Endodermal cell (in vitro differentiated cells): ENCODE results near the gene RPEL1. TPM values are rescaled to one million over a fixed set of nuclear protein-coding genes. Genes with fewer than 3 reads are reported as not detected.
"Not testable (repeated sequence)": the region's sequence is repeated elsewhere in the genome, so short reads cannot be mapped to it uniquely, and the experiment has no call there.

Source experiments
- DNase-seq: peaks from one replicate; pipeline ENCODE4 v3.0.0-alpha.2; 2017
- H3K27ac ChIP-seq: 2 replicates; pipeline ENCODE4 v1.5.1; 2013; ENCODE audit warnings: mild to moderate bottlenecking, low read depth, low read length, moderate library complexity
- H3K27me3 ChIP-seq: 2 replicates; pipeline ENCODE4 v1.6.1; 2013; ENCODE audit warnings: mild to moderate bottlenecking, low read length, moderate library complexity; ENCODE audit not compliant: insufficient read depth, control insufficient read depth, poor library complexity, severe bottlenecking
- H3K36me3 ChIP-seq: 2 replicates; pipeline ENCODE4 v1.7.0; 2013; ENCODE audit warnings: mild to moderate bottlenecking, low read length, moderate library complexity; ENCODE audit not compliant: control insufficient read depth, insufficient read depth
- H3K4me1 ChIP-seq: one replicate; pipeline ENCODE4 v1.7.0; 2013; ENCODE audit warnings: low read length; ENCODE audit not compliant: control insufficient read depth, insufficient read depth
- H3K4me3 ChIP-seq: 2 replicates; pipeline ENCODE4 v1.5.1; 2013; ENCODE audit warnings: mild to moderate bottlenecking, low read length, moderate library complexity
- H3K9ac ChIP-seq: 2 replicates; pipeline ENCODE4 v1.6.1; 2013; ENCODE audit warnings: mild to moderate bottlenecking, low read length, moderate library complexity; ENCODE audit not compliant: poor library complexity, severe bottlenecking; ENCODE audit errors: extremely low read depth
- H3K9me3 ChIP-seq: 2 replicates; pipeline ENCODE4 v1.6.1; 2013; ENCODE audit warnings: mild to moderate bottlenecking, low read length, moderate library complexity; ENCODE audit not compliant: control insufficient read depth
- H3K27ac Mint-ChIP-seq: 2 replicates; pipeline ENCODE4 v1.8.0; 2020; ENCODE audit warnings: mixed read lengths
- H3K27me3 Mint-ChIP-seq: 2 replicates; pipeline ENCODE4 v1.8.0; 2021; ENCODE audit warnings: mild to moderate bottlenecking, mixed read lengths; ENCODE audit not compliant: insufficient read depth
- H3K36me3 Mint-ChIP-seq: 2 replicates; pipeline ENCODE4 v1.8.0; 2020; ENCODE audit warnings: low read depth, mixed read lengths
- H3K4me1 Mint-ChIP-seq: 2 replicates; pipeline ENCODE4 v1.8.0; 2020; ENCODE audit warnings: mixed read lengths
- H3K4me3 Mint-ChIP-seq: 2 replicates; pipeline ENCODE4 v1.8.0; 2020; ENCODE audit warnings: mild to moderate bottlenecking, moderate library complexity, mixed read lengths
- H3K9me3 Mint-ChIP-seq: 2 replicates; pipeline ENCODE4 v1.8.0; 2020; ENCODE audit warnings: mild to moderate bottlenecking, mixed read lengths
- CTCF ChIP-seq: fragments of 200-600 bp; sonication (generic); conservative IDR thresholded peaks from 2 replicates; pipeline ENCODE4 v1.5.0; 2021; ENCODE audit warnings: antibody characterized with exemption, mild to moderate bottlenecking
- WGBS, 2 experiments: methylation state at CpG; one replicate each; pipeline versions ENCODE4 v1.1.5 to v1.1.7; 2013; ENCODE audit warnings: missing lambda C conversion rate in 2 of 2, mixed read lengths in 1 of 2; ENCODE audit not compliant: insufficient coverage in 1 of 2, insufficient read length in 1 of 2; 5-methylcytosine and 5-hydroxymethylcytosine counted together
- total RNA-seq, 2 donors: library from RNA; stranded (reverse); fragmentation: NEBNext Ultra II Directional in 1 of 2; extraction: Animal tissue kit (Norgen Biotek cat#: 25700) in 1 of 2; gene quantifications; 2 replicates in 1 of 2; 3 replicates in 1 of 2; pipeline ENCODE4 v1.2.1, GENCODE V29; 2021

The RPEL1 gene
- total RNA-seq, 2 donors from 2014 or later: not detected

- H3K27me3 Mint-ChIP-seq: no peaks in the 10 kb centered on the region
- H3K9ac ChIP-seq: no peak overlapping the region
- H3K4me1 ChIP-seq: peaks cover 3% of the 10 kb centered on the region
- no peak overlapping the region for H3K27ac ChIP-seq
- H3K27ac Mint-ChIP-seq: no peak overlapping the region
- peaks cover 8% of the 10 kb centered on the region for H3K36me3 ChIP-seq
- no peak for TF ChIP-seq CTCF
- H3K4me1 Mint-ChIP-seq: peaks cover 52% of the 10 kb centered on the region
- no peaks in the 10 kb centered on the region for H3K27me3 ChIP-seq
- peaks cover 13% of the 10 kb centered on the region for H3K9me3 Mint-ChIP-seq
- 95 to 100% methylated on average over 2 to 3 of the region's 3 CpGs for WGBS, 2 experiments
- H3K9me3 ChIP-seq: peaks cover 7% of the 10 kb centered on the region
- DNase-seq: peak; percentile 27
- H3K36me3 Mint-ChIP-seq: peaks cover 11% of the 10 kb centered on the region
- H3K4me3 ChIP-seq: no peak overlapping the region
- no peak overlapping the region for H3K4me3 Mint-ChIP-seq
Observed at GRCh38 chr10:103203466-103203865, 42.2 kb upstream of the RPEL1 start.

GRCh38 chr10:103204353-103205255, 41.1 kb upstream of the RPEL1 start:
- H3K9me3 ChIP-seq: peaks cover 19% of the 10 kb centered on the region
- WGBS, 2 experiments: 16 to 45% methylated on average over 5 to 8 of the region's 8 CpGs
- H3K4me1 Mint-ChIP-seq: peaks cover 50% of the 10 kb centered on the region
- peak overlapping the region; percentile 92 for H3K4me3 ChIP-seq
- no peaks in the 10 kb centered on the region for H3K27me3 ChIP-seq
- peak overlapping the region; percentile 95 for H3K9ac ChIP-seq
- no peaks in the 10 kb centered on the region for H3K27me3 Mint-ChIP-seq
- H3K27ac Mint-ChIP-seq: peak overlapping the region; percentile 95
- peak overlapping the region; percentile 42 for H3K27ac ChIP-seq
- H3K36me3 Mint-ChIP-seq: peaks cover 11% of the 10 kb centered on the region
- peak; percentile 96 for DNase-seq
- no peak for TF ChIP-seq CTCF
- peaks cover 13% of the 10 kb centered on the region for H3K9me3 Mint-ChIP-seq
- peaks cover 3% of the 10 kb centered on the region for H3K4me1 ChIP-seq
- no peak overlapping the region for H3K4me3 Mint-ChIP-seq
- H3K36me3 ChIP-seq: peaks cover 19% of the 10 kb centered on the region

GRCh38 chr10:103205401-103205800, 40.3 kb upstream of the RPEL1 start:
- peaks cover 11% of the 10 kb centered on the region for H3K36me3 Mint-ChIP-seq
- Histone ChIP-seq H3K27ac (peak overlapping the region; percentile 42), H3K36me3 (peaks cover 27% of the 10 kb centered on the region), H3K9ac (peak overlapping the region; percentile 95), H3K9me3 (peaks cover 27% of the 10 kb centered on the region), H3K4me3 (peak overlapping the region; percentile 92)
- peak; percentile 76 for DNase-seq
- WGBS, 2 experiments: 25 to 35% methylated on average over 2 to 4 of the region's 4 CpGs
- H3K27ac Mint-ChIP-seq: peak overlapping the region; percentile 95
- H3K4me1 Mint-ChIP-seq: peaks cover 47% of the 10 kb centered on the region
- H3K4me3 Mint-ChIP-seq, H3K27me3 Mint-ChIP-seq, H3K27me3 ChIP-seq, H3K4me1 ChIP-seq: not testable (repeated sequence)
- H3K9me3 Mint-ChIP-seq: peaks cover 13% of the 10 kb centered on the region

- Mint-ChIP-seq H3K9me3 (peaks cover 17% of the 10 kb centered on the region), H3K27ac (peak overlapping the region; percentile 95), H3K36me3 (peaks cover 11% of the 10 kb centered on the region), H3K4me1 (peaks cover 43% of the 10 kb centered on the region)
- Histone ChIP-seq H3K9ac (peak overlapping the region; percentile 95), H3K9me3 (peaks cover 40% of the 10 kb centered on the region), H3K36me3 (peaks cover 36% of the 10 kb centered on the region), H3K4me3 (peak overlapping the region; percentile 92)
- H3K27ac ChIP-seq, H3K27me3 ChIP-seq, H3K4me3 Mint-ChIP-seq, H3K27me3 Mint-ChIP-seq, H3K4me1 ChIP-seq: not testable (repeated sequence)
- peak; percentile 60 for DNase-seq
- 44 to 71% methylated on average over 3 of the region's 3 CpGs for WGBS, 2 experiments
Observed at GRCh38 chr10:103206715-103207114, 39.0 kb upstream of the RPEL1 start.
